Measurements from ENCODE around the gene ZCCHC7.
A peak's percentile ranks its signal among the peaks of the same experiment; 100 is the strongest.
"Not testable (repeated sequence)": the region's sequence is repeated elsewhere in the genome, so short reads cannot be mapped to it uniquely, and the experiment has no call there.

Gene ZCCHC7

DNA sequence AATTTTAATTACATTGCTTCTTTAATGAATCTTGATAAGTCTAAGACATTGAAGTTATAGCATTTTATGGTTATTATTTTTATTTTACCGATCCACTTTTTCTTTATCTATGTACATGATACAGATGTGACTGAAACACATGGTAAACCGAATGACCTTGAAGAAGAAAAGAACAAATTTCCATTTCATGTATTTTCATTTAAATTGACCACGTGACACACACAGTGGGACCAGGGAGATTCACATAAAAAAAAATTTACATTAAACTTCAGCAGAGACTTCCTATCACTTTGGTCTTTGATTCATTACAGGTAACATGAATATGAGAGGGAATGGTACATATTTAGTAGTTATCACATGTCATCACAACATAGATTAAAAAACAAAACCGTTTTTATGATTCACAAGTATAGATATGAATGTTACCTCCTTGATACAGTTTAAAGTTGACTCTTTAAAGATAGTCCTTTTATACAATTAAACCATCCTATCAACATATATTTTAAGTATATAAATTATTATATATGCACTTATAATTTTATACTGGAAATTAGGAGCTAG, 133.1 kb downstream of the ZCCHC7 start:
- DNase-seq (ENCODE audit: low spot score) = no peak

DNA sequence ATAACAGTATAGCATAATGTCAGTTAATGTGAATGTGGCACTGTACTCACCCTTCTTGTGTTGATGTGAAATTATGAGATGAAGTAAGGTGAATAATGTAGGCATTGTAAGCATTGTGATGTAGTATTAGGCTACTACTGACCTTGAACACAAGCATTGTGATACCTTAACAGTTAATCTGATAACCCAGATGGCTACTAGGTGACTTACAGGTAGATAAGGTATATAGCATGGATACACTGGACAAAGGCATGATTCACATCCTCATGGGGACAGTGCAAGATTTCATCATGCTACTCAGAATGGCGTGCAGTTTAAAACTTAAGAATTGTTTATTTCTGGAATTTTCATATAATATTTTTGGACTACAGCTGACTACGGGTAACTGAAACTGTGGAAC, 134.8 kb downstream of the ZCCHC7 start:
- no peak for DNase-seq (ENCODE audit: low spot score)

DNA sequence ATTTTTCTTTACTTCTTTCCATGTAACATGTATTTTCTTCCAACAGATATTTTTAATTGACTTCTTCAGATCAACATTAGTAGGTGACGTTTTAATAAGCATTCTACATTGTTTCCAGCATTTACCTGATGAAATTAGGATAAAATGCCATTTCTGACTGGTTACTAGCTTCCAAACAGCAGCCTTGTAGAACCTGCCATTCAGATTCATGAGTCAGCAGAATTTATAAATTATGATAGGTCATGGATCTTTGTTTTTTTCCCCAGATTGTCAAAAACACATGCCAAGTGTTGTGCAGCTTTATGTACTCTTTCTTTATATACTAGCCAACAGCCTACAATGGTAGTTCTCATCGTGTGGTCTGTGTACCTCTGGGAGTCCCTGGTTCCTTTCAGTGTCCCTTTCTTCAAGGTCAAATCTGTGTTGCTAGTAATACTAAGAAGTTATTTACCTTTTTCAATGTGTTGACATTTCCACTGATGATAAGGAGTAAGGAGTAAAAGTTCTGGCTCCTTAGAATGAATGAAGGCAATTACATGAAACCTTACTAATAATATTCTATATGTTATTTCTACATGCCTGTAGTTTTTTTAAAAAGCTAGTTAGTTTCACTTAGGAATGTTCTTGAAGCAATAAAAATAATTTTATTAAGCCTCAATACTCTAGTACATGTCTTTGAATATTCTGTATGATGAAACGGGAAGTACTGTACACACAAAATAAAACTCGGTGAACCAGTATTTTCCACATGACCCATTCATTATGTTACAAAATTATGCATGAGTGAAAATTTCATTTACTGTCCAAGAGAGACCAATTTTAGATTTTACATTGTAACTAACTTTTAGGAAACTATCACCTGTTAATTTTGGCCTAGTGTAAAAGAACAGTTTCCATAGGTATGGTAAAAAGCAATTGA, 135.8 kb downstream of the ZCCHC7 start:
- no peak for DNase-seq (ENCODE audit: low spot score)

DNA sequence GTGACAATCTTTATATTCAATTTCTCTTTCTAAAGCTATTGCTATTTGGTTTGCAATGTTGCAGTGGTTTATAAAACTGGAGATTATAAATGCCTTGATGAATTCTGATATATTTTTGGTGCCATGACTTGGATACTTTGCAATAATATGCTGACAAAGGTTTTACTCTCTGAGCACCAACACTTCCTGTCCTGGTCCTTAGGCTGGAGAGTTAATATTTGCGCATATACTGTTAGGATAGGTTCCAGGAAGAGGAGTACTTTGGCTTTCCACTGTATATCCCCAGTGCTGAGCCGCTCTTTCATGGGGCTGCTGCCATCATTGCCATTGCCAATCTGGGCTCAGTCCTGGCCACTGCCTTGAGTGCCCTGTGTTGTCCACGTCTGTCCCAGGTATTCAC, 139.6 kb downstream of the ZCCHC7 start:
- no peak for DNase-seq (ENCODE audit: low spot score)

DNA sequence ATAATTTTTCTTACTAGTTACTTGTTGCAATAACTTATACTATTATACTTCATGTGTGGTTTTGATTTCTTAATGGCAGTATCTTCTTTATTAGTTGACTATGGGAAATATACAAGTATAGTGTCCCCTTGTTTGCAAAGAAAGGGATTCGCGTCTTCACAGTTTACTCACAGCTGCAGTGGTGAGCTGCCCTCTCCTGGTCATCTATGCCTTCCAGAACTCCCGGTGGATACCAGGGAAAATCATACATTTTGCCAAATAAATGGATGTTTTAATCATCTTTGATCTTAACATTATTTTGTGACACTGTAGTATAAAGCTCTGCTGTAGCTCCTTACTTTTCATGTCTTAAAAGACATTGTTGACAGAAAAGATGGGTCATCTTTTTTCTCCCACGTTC, 142.0 kb downstream of the ZCCHC7 start:
- peak; percentile 47 for DNase-seq (ENCODE audit: low spot score)

DNA sequence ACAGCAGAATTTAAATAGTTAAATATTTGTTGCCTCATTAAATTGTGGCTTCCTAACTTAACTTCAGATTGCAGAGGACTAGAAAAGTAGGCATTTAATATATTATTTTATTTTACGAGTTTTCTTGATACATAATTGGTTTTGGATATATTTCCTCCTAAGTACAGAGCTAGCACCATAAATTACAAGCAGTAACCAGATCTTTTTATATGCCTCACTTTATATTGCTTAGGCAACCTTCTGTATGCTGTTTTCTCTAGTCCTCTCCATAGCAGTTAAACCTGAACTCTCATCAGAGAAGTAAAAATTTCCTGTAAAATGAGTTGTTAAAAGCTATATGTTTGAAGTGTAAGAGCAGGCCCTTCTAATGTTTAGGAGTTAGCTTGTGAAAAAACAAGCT, 144.2 kb downstream of the ZCCHC7 start:
- no peak for DNase-seq (ENCODE audit: low spot score)

DNA sequence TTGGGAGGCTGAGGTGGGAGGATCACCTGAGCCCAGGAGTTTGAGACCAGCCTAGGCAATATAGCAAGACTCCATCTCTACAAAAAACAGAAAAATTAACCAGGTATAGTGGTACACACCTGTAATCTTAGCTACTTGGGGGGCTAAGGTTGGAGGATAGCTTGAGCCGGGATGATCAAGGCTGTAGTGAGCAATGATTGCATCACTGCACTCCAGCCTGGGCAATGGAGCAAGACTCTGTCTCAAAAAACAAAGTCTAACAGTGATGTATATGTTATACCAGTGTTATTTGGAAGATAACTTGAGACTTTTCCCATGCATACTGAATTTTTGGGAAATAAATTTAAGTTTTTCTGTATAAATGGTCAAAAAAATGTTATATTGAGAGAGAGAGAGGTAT, 146.3 kb downstream of the ZCCHC7 start:
- no peak for DNase-seq (ENCODE audit: low spot score)

DNA sequence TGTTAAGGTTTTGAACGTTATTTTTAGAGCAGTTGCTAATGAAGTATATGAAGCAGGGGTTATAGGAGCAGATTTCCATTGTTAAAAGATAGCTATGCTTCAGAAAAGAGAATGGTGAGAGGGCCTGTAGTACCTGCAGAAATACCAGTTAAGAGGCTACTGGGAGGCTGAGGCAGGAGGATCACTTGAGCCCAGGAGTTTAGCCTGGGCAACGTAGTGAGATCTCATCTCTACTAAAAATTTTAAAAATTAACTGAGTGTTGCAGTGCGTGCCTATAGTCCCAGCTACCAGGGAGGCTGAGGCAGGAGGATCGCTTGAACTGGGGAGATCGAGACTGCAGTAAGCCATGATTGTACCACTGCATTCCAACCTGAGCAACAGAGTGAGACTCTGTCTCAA, 148.8 kb downstream of the ZCCHC7 start:
- DNase-seq (ENCODE audit: low spot score) = no peak

DNA sequence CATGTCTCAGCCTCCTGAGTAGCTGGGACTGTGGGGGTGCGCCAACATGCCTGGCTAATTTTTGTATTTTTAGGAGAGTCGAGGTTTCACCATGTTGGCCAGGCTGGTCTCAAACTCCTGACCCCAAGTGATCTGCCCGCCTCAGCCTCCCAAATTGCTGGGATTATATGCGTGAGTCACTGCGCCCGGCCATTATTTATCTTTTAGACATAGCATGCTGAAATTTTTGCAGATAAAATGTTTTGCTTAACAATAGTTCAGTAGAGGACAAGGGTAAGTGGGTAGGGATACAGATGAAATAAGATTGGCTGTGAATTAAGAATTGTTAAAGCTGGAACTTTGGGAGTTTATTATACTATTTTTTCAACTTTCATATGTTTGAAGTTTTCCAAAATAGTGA, 151.3 kb downstream of the ZCCHC7 start:
- DNase-seq (ENCODE audit: low spot score) = no peak

DNA sequence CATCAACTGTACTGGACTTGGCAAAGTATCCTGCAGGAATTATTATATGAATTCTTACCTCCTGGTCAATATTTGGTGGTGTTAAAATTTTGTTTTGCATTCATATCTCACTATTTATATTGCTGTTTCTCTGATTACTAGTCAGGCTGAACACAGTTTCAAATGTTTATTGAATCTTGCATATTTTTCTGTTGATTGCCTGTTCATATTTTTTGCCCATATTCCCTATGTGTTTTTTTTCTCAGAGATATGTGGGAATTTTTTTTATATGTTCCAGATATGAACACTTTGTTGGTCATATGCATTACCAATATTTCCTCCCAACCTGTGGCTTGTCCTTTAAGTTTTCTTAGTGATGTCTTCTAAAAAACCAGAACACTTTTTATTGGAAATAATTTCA, 153.2 kb downstream of the ZCCHC7 start:
- DNase-seq (ENCODE audit: low spot score) = no peak

DNA sequence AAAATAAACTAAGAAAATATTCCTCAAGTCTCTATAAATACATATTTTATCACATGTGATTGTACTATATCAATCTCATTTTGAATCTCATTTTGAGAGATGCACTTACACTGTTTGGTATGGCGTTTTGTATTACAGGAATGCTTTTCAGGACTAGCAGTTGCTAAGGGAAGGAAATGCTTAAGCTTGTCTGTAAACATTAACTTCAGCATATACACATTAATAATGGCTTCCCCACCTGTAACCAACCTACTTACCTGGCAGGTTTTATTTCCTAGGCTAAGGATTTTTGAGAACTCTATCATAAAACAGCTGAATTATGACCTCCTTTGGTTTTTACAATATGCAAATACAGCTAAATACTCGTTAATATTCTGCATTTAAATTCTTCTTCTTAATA, 161.2 kb downstream of the ZCCHC7 start:
- DNase-seq (ENCODE audit: low spot score) = no peak

DNA sequence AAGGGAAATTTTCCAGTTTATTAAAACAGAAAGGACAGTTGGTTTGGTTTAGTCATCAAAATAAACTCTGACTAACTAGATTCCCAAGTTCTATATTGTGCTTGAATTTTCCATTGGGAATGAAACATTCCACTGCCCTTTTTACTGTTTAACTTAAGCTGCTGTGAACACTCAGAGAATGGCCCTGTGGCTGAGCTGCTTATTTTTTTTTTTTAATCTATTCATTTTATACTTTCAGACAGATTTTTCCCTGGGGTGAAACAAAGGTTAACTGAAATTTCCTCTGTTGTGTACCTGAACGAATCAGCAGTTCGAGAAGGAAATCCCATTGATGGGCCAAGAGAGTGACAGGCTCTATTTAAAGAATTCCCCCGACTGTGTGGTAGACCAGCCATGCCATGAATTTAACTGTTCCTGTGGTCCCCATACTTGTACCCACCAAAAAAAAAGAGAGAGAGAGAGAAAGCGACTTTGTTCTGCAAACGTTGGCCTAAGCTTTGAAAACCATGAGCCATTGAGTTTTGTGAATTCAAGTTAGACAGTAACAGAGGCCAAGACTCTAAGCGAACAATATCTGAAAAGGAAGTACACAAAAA, 163.5 kb downstream of the ZCCHC7 start:
- no peak for DNase-seq (ENCODE audit: low spot score)

DNA sequence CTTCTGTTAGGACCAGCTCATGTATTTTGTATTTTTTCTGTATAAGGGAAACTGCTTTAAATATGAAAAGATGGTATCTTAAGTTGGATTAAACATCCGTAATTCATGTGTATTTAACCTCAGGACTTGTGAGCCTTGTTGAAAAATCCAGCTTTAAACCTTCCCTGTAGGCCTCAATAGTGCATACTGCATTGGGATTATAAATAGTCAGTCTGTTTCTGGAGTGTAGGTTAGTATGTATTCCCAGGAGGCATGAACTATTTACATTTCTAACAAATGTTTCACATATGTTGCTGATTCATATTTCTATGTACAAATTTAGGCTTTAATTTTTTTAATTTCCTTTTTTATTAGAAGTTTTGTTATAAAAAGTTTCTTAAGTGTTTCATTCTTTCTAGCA, 164.3 kb downstream of the ZCCHC7 start:
- no peak for DNase-seq (ENCODE audit: low spot score)

DNA sequence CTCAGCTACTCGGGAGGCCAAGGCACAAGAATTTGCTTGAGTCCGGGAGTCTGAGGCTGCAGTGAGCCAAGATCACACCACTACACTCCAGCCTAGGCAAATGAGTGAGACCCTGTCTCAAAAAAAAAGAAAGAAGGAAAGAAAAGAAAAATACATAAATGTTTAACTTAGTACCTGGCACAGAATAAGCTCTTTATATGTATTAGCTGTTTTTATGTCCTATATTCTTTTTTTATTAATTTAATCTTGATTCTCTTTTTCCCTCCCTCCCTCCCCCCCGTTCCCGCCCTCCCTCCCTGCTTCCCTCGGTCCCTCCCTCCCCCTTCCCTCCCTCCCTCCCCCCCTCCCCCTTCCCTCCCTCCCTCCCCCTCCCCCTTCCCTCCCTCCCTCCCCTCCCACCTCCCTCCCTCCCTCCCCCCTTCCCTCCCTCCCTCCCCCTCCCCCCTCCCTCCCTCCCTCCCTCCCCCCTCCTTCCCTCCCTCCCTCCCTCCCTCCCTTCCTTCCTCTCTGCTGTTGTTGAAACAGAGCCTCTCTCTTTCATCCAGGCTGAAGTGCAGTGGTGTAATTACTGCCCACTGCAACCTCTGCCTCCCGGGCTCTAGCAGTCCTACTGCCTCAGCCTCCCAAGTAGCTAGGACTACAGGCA, 166.3 kb downstream of the ZCCHC7 start:
- no peak for DNase-seq (ENCODE audit: low spot score)

DNA sequence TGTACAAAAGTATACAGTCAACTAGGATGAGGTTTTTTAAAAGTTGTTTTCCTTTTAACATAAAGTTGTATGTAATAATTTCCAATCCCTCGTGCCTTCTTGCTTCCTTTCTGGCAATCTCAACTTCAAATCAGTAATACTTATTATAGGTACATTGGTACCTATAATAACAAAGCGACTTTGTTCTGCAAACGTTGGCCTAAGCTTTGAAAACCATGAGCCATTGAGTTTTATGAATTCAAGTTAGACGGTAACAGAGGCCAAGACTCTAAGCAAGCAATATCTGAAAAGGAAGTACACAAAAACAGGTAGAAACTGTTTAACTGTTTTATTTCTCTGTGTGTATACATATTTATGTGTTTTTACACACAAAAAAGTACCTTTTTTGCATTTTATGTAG, 166.9 kb downstream of the ZCCHC7 start:
- no peak for DNase-seq (ENCODE audit: low spot score)

DNA sequence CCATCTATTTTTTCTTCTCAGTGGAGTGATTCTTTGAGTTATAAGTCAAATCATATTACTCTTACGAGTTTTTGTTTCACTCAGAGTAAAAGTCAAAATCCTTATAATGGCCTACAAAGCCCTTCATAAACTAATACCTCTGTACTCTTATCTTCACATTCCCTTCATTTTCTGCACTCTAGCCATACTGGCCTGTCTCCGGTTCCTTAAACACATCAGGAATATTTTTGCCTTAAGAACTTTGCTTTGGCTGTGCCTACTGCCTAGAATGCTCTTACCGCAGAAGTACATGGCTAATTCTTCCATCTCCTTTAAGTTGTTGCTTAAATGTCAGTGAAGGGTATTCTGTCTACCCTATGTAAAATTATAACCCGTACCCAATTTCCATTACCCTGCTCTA, 169.3 kb downstream of the ZCCHC7 start:
- DNase-seq (ENCODE audit: low spot score) = no peak

DNA sequence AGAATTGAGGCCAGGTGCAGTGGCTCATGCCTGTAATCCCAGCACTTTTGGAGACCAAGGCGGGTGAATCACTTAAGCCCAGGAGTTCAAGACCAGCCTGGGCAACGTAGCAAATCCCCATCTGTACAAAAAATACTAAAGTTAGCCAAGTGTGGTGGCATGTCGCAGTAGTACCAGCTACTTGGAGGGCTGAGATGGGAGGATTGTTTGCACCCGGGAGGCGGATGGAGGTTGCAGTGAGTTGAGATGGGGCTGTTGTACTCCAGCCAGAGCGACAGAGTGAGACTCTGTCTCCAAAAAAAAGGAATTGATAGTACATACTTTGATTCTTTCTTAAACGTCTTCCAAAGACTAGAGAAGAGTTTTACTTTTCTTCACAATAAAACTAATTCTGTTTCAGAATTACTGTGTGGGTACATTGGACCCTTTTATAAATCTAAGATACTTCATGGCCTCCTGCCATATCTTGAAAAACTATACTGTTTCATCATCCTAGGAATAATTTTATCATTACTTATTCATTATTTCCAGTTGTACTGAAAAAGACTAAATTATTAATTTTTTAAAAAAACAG, 170.1 kb downstream of the ZCCHC7 start:
- no peak for DNase-seq (ENCODE audit: low spot score)

DNA sequence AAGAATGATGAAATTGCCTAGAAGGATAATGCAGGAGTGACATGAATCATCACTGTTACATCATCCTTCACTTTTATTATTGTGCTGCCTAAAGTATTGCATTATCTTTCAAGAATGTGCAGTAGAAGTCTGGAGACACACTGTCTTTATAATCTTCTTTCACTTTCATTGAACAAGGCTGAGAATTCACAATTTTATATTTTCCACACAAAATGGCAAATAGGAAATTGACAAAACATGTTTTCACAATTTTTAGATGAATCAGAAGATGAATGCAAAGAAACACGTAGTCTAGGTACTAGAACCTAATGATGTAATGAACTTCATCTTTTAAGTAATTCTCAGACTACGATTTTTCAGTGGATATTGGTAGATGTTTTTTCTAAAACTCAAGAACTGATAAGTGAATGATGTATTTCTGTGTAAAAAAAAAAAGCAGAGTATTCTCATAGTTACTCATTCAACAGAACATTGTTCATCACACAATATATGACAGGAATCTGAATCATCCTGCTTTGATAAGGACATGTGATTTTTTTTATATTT, 170.6 kb downstream of the ZCCHC7 start:
- no peak for DNase-seq (ENCODE audit: low spot score)

DNA sequence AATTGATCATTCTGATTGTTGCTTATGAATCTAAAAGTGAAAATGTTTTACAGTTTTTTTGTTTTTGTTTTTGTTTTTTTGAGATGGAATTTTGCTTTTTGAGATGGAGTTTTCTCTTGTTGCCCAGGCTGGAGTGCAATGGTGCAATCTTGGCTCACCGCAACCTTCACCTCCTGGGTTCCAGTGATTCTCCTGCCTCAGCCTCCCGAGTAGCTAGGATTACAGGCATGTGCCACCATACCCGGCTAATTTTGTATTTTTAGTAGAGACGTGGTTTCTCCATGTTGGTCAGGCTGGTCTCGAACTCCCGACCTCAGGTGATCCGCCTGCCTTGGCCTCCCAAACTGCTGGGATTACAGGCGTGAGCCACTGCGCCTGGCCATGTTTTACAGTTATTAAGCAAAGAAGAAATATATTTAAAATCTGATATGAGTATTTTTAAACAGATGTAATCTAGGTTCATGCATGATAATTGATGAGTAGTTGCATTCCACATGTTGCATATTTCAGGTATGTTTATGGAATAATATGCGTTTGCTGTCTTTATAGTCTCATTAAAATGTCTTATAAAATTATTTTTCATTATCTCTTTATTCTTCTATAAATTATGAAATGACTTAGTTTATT, 171.4 kb downstream of the ZCCHC7 start:
- DNase-seq (ENCODE audit: low spot score) = not testable (repeated sequence)

DNA sequence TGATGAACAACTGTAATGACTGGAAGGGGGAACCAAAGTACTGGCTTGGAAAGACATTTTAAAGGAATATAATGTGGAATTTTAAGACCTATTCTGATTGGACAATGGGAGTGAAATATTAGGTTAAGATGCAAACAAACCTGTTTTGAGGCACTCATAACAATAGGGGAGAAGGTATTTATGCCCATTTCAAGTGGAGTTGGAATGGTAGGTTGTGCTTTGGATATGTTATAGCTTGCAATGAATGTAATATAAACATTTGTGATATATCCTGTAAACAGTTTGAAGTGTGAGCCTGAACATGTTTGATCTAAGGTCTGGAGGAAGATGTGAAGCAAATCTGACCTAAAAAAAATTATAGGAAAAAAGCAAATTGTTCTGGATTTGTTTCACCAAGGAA, 172.5 kb downstream of the ZCCHC7 start:
- DNase-seq (ENCODE audit: low spot score) = no peak

DNA sequence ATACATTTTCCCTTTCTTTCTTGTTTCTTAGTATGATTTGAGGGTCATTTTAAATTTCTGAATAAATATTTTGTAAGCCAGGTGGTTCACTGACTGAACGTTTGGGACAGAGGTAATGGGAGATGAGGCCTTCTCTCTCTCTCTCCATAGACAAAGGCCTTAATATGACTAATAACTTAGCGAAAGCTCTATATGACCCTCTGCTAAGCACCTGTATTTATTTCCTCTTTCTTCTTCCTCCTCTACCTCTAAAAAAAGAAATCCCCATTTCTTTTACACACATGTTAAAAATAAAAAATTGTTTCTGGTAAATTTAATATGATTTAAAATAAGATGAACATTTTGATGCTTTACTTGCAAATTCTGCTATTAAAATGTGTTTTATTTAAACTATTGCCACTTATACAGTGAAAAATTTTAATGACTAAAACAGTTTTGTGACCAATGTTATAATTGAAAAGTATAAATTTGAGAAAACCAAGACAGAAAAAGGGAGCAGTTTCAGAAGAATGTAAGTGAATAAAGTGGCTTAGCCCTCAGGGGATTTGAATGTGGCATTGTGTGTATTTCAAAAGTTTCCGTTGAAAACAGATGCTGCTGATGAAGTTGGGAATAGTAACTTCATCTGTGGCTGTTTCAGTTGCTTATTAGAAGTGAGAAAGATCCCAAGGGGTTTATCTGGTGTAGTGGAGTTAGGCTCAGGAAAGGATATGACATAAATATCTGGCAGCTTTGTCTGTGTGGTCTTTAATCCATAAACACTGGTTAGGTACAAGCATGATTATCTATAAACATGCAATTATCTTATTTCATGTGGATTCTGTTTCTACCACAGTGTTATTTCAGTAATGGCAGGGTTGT, 173.5 kb downstream of the ZCCHC7 start:
- no peak for DNase-seq (ENCODE audit: low spot score)
